Suprapubic skin (tissue), 3 donors: ENCODE results near the gene ERG.

Experiments
- POLR2A ChIP-seq, 2 donors: fragments of 450-650 bp; IDR thresholded peaks; one replicate each; pipeline ENCODE4 v1.6.1; 2017; ENCODE audit warnings: antibody characterized with exemption in 2 of 2, mild to moderate bottlenecking in 2 of 2, moderate library complexity in 2 of 2
- TF ChIP-seq, protein P1 (sequence below), 2 donors: fragments of 200-600 bp in 1 of 2; fragments of 450-650 bp in 1 of 2; sonication (generic) in 1 of 2; IDR thresholded peaks; one replicate each; pipeline ENCODE4 v1.5.1; 2016 to 2019; ENCODE audit warnings: antibody characterized with exemption in 2 of 2, mild to moderate bottlenecking in 1 of 2, moderate library complexity in 1 of 2

DNA sequence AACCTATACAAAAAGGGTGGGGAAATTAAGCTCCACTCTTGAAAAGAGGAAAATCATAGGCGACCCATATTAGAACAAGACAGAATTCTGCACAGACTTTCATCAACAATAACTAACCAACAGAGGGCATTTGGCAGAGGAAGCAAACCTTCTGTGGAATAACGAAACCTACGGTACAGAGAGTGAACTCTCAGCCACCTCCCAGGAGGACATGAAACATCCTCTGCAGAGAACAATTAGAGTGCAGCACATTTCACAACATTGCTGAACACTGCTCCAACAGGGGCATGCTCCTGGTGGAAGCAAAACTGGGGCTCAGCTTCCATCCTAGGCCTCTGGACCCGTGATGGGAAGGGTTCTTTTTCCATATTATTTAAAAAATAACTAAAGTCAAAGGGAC lies 130.6 kb downstream of the ERG start:
- TF ChIP-seq, protein P1, sequence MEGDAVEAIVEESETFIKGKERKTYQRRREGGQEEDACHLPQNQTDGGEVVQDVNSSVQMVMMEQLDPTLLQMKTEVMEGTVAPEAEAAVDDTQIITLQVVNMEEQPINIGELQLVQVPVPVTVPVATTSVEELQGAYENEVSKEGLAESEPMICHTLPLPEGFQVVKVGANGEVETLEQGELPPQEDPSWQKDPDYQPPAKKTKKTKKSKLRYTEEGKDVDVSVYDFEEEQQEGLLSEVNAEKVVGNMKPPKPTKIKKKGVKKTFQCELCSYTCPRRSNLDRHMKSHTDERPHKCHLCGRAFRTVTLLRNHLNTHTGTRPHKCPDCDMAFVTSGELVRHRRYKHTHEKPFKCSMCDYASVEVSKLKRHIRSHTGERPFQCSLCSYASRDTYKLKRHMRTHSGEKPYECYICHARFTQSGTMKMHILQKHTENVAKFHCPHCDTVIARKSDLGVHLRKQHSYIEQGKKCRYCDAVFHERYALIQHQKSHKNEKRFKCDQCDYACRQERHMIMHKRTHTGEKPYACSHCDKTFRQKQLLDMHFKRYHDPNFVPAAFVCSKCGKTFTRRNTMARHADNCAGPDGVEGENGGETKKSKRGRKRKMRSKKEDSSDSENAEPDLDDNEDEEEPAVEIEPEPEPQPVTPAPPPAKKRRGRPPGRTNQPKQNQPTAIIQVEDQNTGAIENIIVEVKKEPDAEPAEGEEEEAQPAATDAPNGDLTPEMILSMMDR (IDR thresholded peaks at IDR 0.05) = no peak
- no peak for TF ChIP-seq POLR2A (IDR thresholded peaks at IDR 0.05)
